ENCODE measurements around the gene OTX1.
"Not testable (repeated sequence)": the region's sequence is repeated elsewhere in the genome, so short reads cannot be mapped to it uniquely, and the experiment has no call there.

Gene OTX1

GRCh38 chr2:63058921-63059792 lies 8.5 kb downstream of the OTX1 start:
- no peak for DNase-seq (ENCODE audit: low spot score)

- DNase-seq (ENCODE audit: low spot score): no peak
Observed at GRCh38 chr2:63059793-63060471, 9.3 kb downstream of the OTX1 start.

GRCh38 chr2:63060472-63060991 lies 9.9 kb downstream of the OTX1 start:
- no peak for DNase-seq (ENCODE audit: low spot score)

GRCh38 chr2:63064197-63064596 lies 13.6 kb downstream of the OTX1 start:
- DNase-seq (ENCODE audit: low spot score): no peak

GRCh38 chr2:63064661-63065060 lies 14.0 kb downstream of the OTX1 start:
- no peak for DNase-seq (ENCODE audit: low spot score)

- no peak for DNase-seq (ENCODE audit: low spot score)
Observed at GRCh38 chr2:63066265-63066664, 15.6 kb downstream of the OTX1 start.

- DNase-seq (ENCODE audit: low spot score): no peak
Observed at GRCh38 chr2:63066838-63067237, 16.2 kb downstream of the OTX1 start.

GRCh38 chr2:63071664-63072063 lies 21.0 kb downstream of the OTX1 start:
- DNase-seq (ENCODE audit: low spot score): no peak

- DNase-seq (ENCODE audit: low spot score): no peak
Observed at GRCh38 chr2:63073994-63074393, 23.4 kb downstream of the OTX1 start.

GRCh38 chr2:63074399-63074798 lies 23.8 kb downstream of the OTX1 start:
- DNase-seq (ENCODE audit: low spot score): not testable (repeated sequence)

- DNase-seq (ENCODE audit: low spot score): peak; percentile 79
Observed at GRCh38 chr2:63078852-63079606, 28.4 kb downstream of the OTX1 start.

GRCh38 chr2:63081404-63081803 lies 30.8 kb downstream of the OTX1 start:
- no peak for DNase-seq (ENCODE audit: low spot score)

- DNase-seq (ENCODE audit: low spot score): no peak
Observed at GRCh38 chr2:63086687-63087086, 36.1 kb downstream of the OTX1 start.

GRCh38 chr2:63092401-63092800 lies 41.8 kb downstream of the OTX1 start:
- no peak for DNase-seq (ENCODE audit: low spot score)

- DNase-seq (ENCODE audit: low spot score): no peak
Observed at GRCh38 chr2:63092857-63093256, 42.2 kb downstream of the OTX1 start.

- DNase-seq (ENCODE audit: low spot score): no peak
Observed at GRCh38 chr2:63093502-63093901, 42.9 kb downstream of the OTX1 start.

- DNase-seq (ENCODE audit: low spot score): no peak
Observed at GRCh38 chr2:63096491-63096890, 45.9 kb downstream of the OTX1 start.

GRCh38 chr2:63099032-63099431 lies 48.4 kb downstream of the OTX1 start:
- no peak for DNase-seq (ENCODE audit: low spot score)

GRCh38 chr2:63101954-63102353 lies 51.3 kb downstream of the OTX1 start:
- no peak for DNase-seq (ENCODE audit: low spot score)

- no peak for DNase-seq (ENCODE audit: low spot score)
Observed at GRCh38 chr2:63104482-63104881, 53.9 kb downstream of the OTX1 start.

Measured in kidney tubule cell (primary cell).